Caco-2 (cell line): ENCODE results near the gene TICAM2. TPM values are rescaled to one million over a fixed set of nuclear protein-coding genes. Genes with fewer than 3 reads are reported as not detected.

ENCODE experiments used
- BruUV-seq: library from RNA; stranded (reverse); fragments of 400-500 nt; replicated peaks from 2 replicates; lab custom pipeline; 2021; lab: Mats Ljungman, UMichigan
- CTCF ChIA-PET: fragments of 300-600 bp; sonication (Branson Sonifier 250); formaldehyde crosslinking; loops from one replicate; lab custom pipeline; 2022; ENCODE audit warnings: antibody characterized with exemption; lab: Charles Lee
- POLR2A ChIA-PET: fragments of 300-600 bp; sonication (Branson Sonifier 250); formaldehyde crosslinking; loops from one replicate; lab custom pipeline; 2022; ENCODE audit warnings: antibody characterized with exemption; lab: Charles Lee
- DNase-seq, 2 experiments: peaks; one replicate each; pipeline versions ENCODE4 v3.0.0 to v3.0.0-alpha.2; 2020 to 2022
- H3K27me3 ChIP-seq: replicated peaks from 2 replicates; pipeline ENCODE4 v1.6.0; 2011; ENCODE audit warnings: low read length; ENCODE audit not compliant: control insufficient read depth, insufficient read depth
- H3K36me3 ChIP-seq: 2 replicates; pipeline ENCODE4 v1.5.1; 2011; ENCODE audit warnings: low read length; ENCODE audit not compliant: control insufficient read depth, insufficient read depth
- H3K4me1 ChIP-seq: fragments of 250-450 bp; sonication (Bioruptor Pico); 2 replicates; pipeline ENCODE4 v1.5.1; 2020; ENCODE audit warnings: mild to moderate bottlenecking
- H3K4me3 ChIP-seq: 2 replicates; pipeline ENCODE4 v1.5.1; 2011; ENCODE audit warnings: low read depth, mild to moderate bottlenecking, control low read depth, low read length
- H3K9me3 ChIP-seq: fragments of 250-450 bp; sonication (Bioruptor Pico); 2 replicates; pipeline ENCODE4 v1.5.1; 2020; ENCODE audit warnings: mild to moderate bottlenecking, moderate library complexity
- H3K27ac Mint-ChIP-seq: one replicate; pipeline ENCODE4 v1.8.0; 2022; ENCODE audit warnings: mixed read lengths; ENCODE audit not compliant: unreplicated experiment
- H3K27me3 Mint-ChIP-seq: one replicate; pipeline ENCODE4 v1.8.0; 2022; ENCODE audit warnings: mixed read lengths; ENCODE audit not compliant: insufficient read depth, unreplicated experiment
- H3K36me3 Mint-ChIP-seq: one replicate; pipeline ENCODE4 v1.8.0; 2022; ENCODE audit warnings: mild to moderate bottlenecking, mixed read lengths; ENCODE audit not compliant: insufficient read depth, unreplicated experiment
- H3K4me1 Mint-ChIP-seq: one replicate; pipeline ENCODE4 v1.8.0; 2022; ENCODE audit warnings: low read depth, mixed read lengths; ENCODE audit not compliant: unreplicated experiment
- H3K4me3 Mint-ChIP-seq: one replicate; pipeline ENCODE4 v1.8.0; 2022; ENCODE audit warnings: mild to moderate bottlenecking, moderate library complexity, mixed read lengths; ENCODE audit not compliant: unreplicated experiment
- H3K9me3 Mint-ChIP-seq: one replicate; pipeline ENCODE4 v1.8.0; 2022; ENCODE audit warnings: mixed read lengths; ENCODE audit not compliant: unreplicated experiment
- CTCF ChIP-seq, 2 experiments: fragments of 200-600 bp in 1 of 2; IDR thresholded peaks; 1 replicate in 1 of 2; 2 replicates in 1 of 2; pipeline versions ENCODE4 v1.5.1 to v1.8.0; 2011 to 2022; ENCODE audit warnings: antibody characterized with exemption in 1 of 2, control low read depth in 1 of 2, inconsistent platforms in 1 of 2, low read depth in 1 of 2, low read length in 1 of 2, mild to moderate bottlenecking in 1 of 2, moderate library complexity in 1 of 2; ENCODE audit not compliant: insufficient read depth in 1 of 2, severe bottlenecking in 1 of 2, unreplicated experiment in 1 of 2
- intact Hi-C: fragments of 100-400 bp; cut with micrococcal nuclease; formaldehyde crosslinking; loops from one replicate; pipeline ENCODE4 v1.10.0; 2022; ENCODE audit not compliant: unreplicated experiment
- total RNA-seq: library from RNA; stranded (reverse); gene quantifications from 2 replicates; pipeline ENCODE4 v1.2.3, GENCODE V29; 2022

Gene TICAM2
- total RNA-seq, 1 experiment from 2014 or later = 0.91 TPM

- intact Hi-C loops = no loop called here
- Histone ChIP-seq H3K4me3 (no peak overlapping the region), H3K36me3 (no peaks in the 10 kb centered on the region; the same call in 1 of the 2 replicates), H3K4me1 (peaks cover 13% of the 10 kb centered on the region; the same call in 1 of the 2 replicates), H3K27me3 (no peaks in the 10 kb centered on the region), H3K9me3 (no peaks in the 10 kb centered on the region)
- POLR2A ChIA-PET = no interaction called here
- Mint-ChIP-seq H3K36me3 (peaks cover 19% of the 10 kb centered on the region), H3K27me3 (no peaks in the 10 kb centered on the region), H3K27ac (no peak overlapping the region), H3K9me3 (no peaks in the 10 kb centered on the region), H3K4me3 (no peak overlapping the region), H3K4me1 (no peaks in the 10 kb centered on the region)
- TF ChIP-seq CTCF (IDR thresholded peaks at IDR 0.05; ENCODE audit: insufficient read depth in 1 of 2, low read depth in 1 of 2, low read length in 1 of 2, severe bottlenecking in 1 of 2, unreplicated experiment in 1 of 2) = no peak
- no TSS peak for BruUV-seq
- DNase-seq = no peak
- CTCF ChIA-PET = no interaction called here
Measured at GRCh38 chr5:115623658-115624057, 21.4 kb upstream of the TICAM2 start.

- ChIA-PET CTCF (no interaction called here), POLR2A (no interaction called here)
- Mint-ChIP-seq H3K27me3 (no peaks in the 10 kb centered on the region), H3K36me3 (peaks cover 36% of the 10 kb centered on the region), H3K4me1 (no peaks in the 10 kb centered on the region), H3K9me3 (no peaks in the 10 kb centered on the region), H3K4me3 (no peak overlapping the region), H3K27ac (no peak overlapping the region)
- no peaks in the 10 kb centered on the region; the same call in 1 of the 2 replicates for H3K36me3 ChIP-seq
- BruUV-seq = no TSS peak
- no peaks in the 10 kb centered on the region for H3K27me3 ChIP-seq
- no peaks in the 10 kb centered on the region for H3K9me3 ChIP-seq
- no peak overlapping the region for H3K4me3 ChIP-seq
- DNase-seq = no peak
- peaks cover 13% of the 10 kb centered on the region; the same call in 1 of the 2 replicates for H3K4me1 ChIP-seq
- TF ChIP-seq CTCF (IDR thresholded peaks at IDR 0.05; ENCODE audit: insufficient read depth in 1 of 2, low read depth in 1 of 2, low read length in 1 of 2, severe bottlenecking in 1 of 2, unreplicated experiment in 1 of 2) = no peak
- intact Hi-C loops = no loop called here
Measured at GRCh38 chr5:115621365-115621900, 19.2 kb upstream of the TICAM2 start.

GRCh38 chr5:115616892-115617291, 14.6 kb upstream of the TICAM2 start:
- Histone ChIP-seq H3K4me1 (no peaks in the 10 kb centered on the region), H3K4me3 (no peak overlapping the region), H3K27me3 (no peaks in the 10 kb centered on the region), H3K9me3 (no peaks in the 10 kb centered on the region), H3K36me3 (no peaks in the 10 kb centered on the region; the same call in 1 of the 2 replicates)
- Mint-ChIP-seq H3K27me3 (no peaks in the 10 kb centered on the region), H3K4me1 (no peaks in the 10 kb centered on the region), H3K27ac (no peak overlapping the region), H3K9me3 (no peaks in the 10 kb centered on the region), H3K4me3 (no peak overlapping the region), H3K36me3 (peaks cover 43% of the 10 kb centered on the region)
- DNase-seq = no peak
- TF ChIP-seq CTCF (IDR thresholded peaks at IDR 0.05; ENCODE audit: insufficient read depth in 1 of 2, low read depth in 1 of 2, low read length in 1 of 2, severe bottlenecking in 1 of 2, unreplicated experiment in 1 of 2) = no peak
- POLR2A ChIA-PET = no interaction called here
- CTCF ChIA-PET = no interaction called here
- BruUV-seq = no TSS peak
- intact Hi-C loops = no loop called here
